SHP77 (cell line): ENCODE measurements around the gene PDE4B.

Experiments used
- DNase-seq, 2 experiments: peaks; one replicate each; lab custom pipeline; 2025; lab: John Stamatoyannopoulos, UW

Gene PDE4B

DNA sequence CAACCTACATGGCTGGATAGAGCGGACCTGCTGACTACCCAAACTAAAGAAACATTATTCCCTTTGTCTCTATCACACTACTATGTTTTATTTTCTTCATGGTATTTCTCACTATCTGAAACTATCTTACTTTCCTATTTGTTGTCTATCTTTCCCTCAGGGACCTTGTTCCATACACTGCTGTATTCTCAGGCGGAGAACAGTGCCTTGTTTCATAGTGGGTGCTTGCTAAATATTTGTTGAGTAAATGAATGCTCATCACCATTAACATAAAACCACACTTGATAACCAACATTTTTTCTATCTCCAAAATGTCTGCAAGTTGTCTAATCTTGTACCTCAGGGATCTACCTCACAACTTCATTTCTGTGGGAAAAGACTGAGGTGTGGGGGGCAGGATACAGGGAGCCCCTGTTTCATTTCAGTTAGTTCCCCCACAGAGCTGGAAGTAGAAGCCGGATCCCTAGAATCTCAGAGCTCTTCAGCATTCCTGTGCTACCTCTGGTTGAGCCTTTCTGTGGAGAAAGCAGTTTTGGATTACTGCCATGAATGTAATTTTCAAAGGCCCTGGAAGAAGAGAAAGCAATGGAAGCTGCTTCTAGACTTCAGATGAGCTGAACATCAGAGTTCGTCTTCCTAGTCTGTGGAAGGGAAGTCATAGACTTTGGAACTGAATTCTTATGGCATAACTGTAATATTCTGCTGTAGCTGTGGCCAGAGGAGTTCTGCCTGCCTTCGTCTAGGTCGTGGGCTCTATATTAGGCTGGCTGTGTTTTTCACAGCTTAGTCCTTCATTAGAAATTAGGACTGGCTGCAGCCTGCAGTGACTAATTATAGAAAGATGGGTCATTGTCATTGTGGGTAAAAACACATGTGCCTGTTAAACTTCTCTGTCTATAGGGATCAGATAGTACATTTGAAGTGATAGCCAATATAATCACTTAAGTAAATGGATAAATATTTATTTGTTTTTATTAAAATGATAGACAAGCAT, 448.1 kb downstream of the PDE4B start:
- DNase-seq: no peak

DNA sequence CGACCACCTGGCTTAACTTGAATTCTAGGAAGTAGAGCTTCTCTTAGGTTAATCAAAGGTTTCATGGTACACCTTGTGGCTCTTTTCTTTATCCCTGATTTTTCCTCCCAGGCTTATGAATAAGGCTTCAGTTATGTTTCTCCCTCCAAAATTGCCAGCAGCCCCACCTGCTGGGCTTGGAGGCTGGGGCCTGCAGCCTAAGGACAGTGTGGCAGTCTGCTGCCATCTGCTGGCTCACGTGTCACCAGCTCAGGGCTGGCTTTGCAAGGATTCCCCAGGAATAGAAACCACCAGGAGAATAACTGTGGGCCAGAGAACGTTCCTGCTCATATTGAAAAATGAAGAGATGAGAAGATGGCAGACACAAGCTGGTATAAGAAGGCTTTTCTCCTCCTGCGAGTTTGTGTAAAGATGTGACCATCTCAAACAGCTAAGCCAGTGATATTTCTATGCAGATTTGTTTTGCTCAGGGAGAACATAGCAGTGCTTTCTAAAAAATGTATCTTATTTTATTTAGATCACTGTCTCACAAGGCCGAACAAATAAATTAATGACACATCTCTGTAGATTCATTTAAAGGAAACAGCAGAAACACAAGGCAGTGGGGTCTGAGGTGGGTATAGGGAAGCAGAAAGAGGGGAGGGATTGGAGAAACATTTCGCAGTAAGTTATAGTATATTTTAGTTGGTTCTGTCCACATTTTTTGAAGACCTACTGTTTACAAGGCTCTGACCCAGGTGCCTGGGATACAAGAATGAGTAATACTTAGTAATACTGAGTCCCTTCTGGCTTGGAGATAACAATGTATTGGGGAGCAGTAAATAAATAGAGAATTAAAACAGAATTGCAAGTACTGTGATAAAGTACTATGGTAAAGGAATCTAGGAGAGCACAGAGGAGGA, 450.2 kb downstream of the PDE4B start:
- peak; percentile 85 to 94 for DNase-seq

DNA sequence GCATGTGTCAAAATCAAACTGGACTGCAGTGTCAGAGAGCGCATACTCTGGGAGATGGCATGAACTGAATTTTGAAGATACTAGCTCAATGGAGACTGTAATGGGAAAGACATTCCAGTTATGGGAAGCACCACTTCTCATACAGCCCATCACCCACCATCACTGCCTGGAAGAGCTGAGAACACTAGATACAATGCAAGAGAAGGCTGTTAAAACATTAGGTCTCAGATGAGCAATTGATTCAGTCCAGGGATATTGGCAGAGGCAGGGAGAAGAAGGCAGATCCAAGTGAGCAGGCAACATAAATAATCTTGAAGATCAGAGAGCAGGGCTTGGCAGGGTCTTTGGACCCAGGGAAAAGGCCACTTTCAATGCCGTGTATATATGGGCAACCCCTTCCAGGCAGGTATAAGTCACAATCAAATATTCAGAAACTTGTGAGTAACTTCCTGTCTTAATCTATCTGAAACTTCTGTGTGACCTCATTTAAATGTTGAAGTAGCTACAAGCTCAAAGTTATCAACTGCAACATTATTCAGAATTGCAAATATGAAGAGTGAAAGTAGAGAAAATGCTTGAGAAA, 450.9 kb downstream of the PDE4B start:
- DNase-seq: no peak

DNA sequence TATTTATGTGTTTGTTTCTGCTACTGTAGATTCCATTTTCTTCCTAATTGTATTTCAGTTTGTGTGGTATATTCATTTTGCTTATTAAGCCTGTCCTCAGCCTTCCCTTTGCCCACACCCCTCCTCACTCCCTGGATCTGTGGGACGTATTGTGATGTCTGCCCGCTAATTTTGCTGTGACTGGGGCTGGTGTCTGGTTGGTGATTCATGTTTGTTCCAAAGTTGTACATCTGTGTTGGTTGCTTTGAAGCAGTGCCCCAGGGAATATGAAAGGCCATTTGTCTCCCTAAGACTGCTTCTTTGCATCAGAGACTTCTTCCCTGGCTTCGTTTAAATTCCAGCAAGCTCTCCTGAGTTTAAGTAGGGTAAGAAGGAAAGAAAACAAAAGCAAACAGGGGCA, 451.7 kb downstream of the PDE4B start:
- DNase-seq: no peak

DNA sequence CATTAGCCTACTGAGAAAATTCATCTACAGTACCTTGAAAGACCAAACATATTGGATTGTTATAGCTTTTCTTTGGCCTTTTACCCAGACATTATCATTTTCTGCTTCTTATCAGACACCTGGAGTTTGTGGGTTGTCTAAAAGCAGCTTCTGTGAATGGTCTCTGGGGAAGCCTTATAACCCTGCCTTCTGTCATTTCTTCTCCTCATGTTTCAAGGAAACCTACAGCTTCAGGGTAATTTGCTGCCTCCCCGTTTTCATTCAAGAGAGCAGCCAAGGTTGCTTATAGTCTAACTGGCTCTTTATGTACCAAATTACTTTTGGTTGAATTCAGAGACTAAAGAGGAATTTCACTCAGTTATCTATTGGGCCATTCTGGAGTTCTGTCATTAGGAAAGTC, 453.0 kb downstream of the PDE4B start:
- DNase-seq: no peak

DNA sequence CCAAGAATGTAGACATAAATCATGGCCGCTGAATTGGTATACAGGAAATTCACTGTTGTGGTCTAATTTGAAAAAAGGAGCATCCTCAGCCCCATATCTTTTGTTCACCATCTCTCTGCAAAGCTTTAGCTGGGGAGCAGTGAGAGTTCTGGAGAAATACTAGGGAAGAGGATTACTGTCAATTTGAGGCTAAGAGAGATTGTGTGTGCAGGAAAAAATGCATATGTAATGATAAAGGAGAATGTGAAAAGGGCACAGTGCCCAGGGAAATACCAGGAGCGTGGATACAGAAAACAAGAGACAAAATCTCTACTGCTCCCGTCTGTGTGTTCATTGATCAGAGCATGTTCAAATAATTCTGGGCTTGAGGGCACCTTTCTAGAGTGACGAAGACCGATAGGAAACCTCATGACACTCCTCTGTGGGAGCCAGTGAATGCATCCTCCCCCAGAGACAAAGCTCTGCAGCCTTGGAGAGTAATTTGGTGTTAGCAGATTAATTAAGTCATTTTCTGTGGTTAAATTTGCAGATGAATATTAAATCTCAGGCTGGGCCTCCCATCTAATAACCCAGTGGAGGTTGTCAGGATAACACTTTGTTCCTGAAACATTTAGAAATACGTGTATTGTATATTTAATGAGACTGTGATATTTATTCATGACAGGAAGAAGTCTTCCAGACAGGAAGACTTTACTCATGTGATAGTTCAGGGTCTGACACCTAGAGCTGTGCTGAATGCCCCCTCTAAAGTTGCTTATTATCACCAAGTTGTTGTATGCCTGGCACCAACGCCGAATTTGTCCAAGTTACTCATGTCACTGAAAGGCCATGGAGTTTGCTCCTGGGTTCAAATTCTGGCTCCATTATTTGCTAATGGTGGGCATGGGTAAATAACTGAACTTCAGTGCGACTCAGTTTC, 453.9 kb downstream of the PDE4B start:
- DNase-seq: no peak

DNA sequence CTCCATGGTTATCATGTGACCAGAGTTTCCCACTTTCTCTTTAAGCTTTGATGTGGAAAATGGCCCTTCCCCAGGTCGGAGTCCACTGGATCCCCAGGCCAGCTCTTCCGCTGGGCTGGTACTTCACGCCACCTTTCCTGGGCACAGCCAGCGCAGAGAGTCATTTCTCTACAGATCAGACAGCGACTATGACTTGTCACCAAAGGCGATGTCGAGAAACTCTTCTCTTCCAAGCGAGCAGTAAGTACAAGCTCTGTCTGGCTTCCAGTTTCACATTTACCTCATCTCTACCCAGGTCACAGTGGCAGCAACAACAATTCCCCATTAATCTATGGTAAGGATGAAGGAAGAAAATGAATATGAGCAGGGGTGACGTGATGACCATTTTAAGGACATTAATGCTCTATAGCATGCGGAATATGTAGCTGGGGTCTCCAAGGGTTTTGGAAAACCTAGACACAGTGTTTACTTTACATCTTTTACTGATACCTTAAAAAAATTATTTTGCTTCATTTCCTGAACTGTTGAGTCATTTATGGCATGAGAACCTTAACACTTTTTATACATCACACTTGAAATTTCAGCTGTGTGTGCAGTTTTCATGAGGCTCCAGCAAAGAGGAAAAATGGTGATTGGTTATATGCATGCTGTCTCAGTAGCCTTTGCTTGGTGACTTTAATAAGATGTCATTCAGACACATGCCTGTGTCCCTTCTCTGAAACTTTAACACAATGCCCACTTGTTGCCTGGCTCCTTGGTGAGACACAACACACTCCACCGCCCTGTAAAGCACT, 454.9 kb downstream of the PDE4B start:
- DNase-seq: no peak

DNA sequence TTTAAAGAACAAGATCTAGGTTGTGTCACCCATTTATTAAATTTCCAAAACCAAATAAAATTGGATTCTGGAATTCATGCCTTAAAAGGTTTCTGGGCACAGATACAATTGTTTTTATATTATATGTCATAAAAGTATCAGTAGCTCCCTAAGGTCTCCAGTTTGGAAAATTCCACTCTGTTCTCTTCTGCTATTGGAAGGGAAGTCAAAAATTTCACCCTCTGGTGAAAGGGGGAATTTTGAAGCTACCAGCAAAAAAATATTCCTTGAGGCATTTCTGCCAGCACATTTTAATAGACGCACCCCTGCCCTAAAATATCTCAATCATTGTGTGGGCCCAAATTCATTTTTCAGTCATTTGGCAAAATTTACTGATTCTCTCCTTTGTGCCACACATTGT, 455.6 kb downstream of the PDE4B start:
- DNase-seq: no peak

DNA sequence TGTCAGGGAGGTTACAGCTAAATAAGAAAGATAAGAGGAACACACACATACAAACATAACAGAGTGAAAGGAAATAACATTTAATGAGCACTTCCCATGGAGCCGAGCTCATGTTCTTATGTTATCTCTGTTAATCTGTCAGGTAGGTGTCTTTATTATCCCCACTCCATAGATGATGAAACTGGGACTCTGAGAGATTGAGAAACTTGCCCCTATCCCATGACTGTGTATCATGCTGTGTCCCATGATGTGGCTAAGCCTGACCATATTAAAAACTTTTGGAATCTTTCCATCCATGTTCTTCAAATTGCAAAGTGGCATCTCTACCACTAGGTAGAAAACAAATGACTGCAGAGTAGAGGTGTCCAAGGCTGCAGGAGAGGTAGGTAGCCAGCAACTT, 456.1 kb downstream of the PDE4B start:
- no peak for DNase-seq

DNA sequence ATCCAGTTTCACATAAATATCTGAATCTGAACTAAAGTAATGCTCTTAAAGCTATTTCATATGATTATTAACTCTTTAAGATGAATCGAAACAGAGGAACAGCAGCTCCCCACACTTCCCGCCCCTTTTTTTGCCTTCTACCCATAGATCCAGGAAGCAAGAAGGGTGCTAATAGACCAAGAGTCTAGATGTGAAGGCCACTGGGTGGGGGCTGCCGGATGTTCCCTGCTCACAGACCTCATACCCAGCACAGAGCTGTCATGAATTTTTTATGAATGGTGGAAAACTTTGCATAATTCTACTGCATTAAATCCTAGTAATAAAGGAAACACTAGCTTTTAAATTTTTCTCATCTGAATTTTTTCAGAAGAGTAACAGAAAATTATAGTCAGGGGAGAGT, 457.4 kb downstream of the PDE4B start:
- no peak for DNase-seq

DNA sequence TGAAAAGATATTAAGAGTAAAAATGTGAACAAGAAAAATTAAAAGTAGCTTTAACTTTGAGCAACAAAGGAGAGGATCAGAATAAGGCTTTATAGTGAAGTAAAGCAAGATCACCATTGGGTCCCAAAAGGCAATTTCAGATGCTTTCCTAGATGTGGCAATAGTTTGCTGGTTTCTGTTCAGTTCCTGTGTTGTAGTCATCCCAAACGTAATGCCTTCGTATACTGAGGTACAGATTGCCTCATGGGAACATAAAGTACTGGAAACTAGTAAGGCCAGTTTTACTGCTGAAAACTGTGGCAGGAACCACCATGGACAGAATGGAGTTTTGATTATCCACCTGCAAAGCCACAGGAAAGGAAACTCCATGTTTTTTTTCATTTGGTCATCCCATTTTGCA, 457.8 kb downstream of the PDE4B start:
- DNase-seq: no peak

DNA sequence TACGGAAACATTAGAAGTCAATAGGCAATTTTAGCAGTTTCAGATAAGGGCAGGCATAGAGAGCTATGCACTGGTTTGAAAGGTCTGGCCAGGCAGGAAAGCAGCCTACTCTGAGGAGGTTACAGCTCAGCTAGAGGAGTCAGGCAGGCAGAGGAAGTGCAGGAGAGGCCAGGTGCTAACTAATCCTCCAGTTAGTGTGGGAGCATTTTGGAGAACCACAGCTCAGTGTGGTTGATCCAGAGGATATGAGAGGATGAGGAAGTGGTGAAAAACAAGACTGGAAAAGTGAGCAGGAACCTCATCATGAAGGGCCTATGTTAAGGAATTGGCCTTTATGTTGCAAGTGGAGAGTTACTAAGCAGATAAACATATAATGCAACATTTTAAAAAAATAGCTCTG, 458.9 kb downstream of the PDE4B start:
- peak; percentile 51 to 70 for DNase-seq

DNA sequence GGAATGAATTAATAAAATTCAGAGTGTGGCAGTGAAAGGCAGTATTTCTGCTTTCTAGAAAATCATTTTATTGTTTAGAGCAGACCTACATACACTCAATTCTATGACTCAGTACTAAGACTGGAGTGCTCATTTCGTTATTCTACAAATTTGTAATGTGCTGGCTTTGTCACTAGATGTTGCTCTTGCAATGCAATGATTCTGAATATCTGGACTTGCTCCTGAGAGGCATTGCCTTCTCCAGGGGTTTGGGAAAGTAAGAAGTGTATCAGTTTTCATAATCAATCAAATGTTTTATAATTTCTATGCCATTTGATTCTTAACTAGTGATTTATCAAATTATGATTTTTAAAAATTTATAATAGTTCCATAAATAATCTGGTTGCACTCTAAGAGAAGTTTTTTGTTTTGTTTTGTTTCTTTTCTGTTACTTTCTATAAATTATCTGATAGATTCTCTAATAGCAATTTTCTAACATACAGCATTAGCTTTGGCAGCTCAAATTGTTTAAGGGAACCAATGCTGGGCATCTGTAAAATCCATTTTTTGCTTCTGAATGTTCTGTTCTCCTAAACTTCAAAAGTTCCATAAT, 460.7 kb downstream of the PDE4B start:
- peak; percentile 41 to 46 for DNase-seq

DNA sequence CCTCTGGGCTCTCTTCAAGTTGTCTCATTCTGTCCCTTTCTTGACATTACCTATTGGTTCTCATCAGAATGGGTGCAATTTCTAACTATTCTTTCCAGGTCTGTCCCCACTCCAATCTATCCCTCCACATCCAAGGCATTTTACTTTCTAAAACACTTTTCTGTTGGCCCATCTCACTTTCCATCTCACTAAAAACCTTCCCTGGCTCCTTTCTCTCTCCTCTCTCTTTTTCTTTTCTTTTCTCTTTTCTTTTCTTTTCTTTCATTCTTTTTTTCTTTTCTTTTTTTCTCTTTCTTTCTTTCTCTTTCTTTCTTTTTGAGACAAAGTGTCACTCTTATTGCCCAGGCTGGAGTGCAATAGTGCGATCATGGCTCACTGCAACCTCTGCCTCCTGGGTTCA, 462.1 kb downstream of the PDE4B start:
- DNase-seq: no peak

DNA sequence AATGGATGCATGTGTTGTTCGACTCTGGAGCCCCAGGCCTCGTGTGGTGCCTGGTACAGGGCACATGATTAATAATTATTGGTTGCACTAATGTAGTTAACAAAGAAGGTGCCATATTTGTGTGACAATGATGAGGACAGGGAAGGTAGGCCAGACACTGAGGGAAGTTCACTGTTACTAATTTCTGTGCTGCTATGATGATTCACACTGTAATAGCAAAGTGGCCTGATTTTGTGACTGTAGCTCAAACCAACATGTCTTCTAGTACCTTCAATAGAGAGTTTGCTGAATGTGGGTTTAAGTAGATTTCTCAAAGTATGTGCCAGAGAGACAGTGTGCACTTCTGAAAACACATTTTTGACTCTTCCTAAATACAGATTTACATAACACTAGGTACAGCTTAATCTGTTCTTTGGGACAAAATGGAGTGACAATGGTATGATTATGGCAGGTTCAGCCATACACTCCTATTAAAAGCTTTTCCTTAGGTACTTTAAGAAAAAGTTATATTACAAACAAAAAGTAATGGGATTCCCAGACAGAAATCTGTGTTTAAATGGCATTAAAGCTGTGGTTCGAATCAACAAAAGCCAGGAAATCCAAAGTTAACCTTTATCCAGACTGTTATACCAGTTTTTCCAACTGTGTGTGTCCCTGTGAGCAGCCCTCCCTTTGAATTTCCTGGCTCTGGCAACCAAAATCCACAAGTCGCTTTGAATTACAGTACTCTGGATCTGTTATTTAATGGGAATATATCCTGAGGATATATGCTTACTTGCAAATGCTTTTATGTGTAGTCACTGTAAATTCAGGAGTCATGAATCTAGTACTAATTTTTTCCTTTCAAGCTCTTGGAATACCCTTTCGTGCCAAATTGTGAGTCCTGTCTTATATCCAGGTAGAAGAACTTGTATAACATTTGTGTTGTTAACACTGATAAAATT, 464.2 kb downstream of the PDE4B start:
- DNase-seq: no peak

DNA sequence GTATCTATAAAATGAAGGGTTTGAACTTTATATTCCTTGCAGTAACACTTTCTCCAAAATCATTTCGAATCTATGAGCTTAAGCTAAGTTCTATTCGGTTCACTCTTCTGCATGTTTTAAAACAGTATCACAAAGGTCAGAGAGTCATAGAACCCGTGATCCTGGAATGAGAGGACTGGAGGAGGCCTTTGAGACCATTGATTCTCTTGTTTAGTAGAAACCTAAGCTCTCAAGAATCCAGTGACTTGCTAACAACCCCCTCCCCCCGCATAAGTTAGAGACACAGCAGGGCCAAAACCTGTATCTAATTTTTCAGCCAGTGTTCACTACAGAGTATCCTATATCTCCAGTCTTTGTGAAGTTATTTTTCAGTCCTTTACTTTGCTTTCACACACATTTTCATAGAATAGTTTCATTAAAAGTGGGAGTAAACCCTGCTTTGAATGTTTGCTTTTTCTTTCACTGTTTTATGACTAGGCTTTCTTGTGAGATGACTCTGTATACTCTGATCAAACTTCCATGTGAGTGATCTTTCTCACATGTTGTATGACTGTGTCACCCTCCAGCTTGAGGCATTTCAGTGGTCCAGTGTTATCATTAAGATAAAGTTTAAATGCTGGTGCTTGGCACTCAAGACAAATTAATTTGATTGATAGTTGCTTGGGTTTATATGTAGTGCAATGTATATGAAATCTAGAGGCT, 465.9 kb downstream of the PDE4B start:
- DNase-seq: no peak

DNA sequence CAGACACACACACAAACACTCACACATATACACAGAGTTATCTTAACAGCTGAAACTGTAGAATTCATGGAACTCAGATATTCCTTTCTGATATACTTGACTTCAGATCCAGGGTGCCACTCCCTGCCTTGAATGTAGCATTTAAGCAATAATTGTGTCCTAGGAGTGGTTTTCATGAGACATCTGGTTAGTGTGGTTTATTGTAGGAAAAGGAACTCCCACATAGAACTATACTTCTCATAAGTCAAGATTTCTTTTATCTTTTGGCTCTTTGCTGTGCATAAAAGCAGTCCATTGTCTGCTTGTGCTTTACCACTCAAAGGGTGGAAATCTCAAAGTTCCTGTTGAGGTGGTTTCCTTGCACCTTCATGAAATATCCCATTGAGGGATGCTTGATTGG, 468.7 kb downstream of the PDE4B start:
- no peak for DNase-seq

DNA sequence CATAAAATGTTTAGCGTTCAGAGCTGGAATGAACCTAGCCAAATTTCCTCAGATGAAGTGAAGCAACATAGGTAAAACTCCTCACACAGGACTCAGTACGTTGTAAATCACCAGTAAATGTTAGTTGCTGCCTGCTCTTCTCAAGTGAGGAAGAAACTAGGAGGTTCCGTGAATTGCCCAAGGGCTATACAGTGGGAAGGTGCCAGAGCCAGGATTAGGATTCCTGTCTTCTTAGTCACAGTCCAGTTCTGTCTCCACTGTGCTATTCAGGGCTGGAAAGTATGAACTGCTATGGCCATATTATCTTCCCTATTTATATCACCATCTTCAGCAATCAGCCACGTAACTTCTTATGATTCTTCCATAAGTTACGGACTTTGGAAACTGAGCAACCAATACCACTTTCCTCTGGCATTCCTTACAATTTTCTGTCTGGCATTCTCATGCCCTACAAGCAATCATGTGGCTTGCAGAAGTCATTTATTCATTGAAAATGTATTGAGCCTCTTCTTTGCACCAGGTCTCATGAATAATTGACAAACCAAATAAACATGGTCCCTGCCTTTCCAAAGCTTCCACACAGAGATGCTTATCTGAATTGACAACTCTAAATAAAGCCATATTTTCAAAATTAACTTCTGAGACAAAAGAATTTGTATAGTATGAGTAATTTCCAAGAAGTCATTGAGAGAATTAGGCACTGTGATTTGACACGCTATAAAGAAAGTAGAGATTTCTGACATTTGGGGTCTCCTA, 469.7 kb downstream of the PDE4B start:
- no peak for DNase-seq
